RWPE1 (cell line): Measurements from ENCODE around the gene SPATA20.

Experiments
- CTCF ChIA-PET: fragments of 350-600 bp; sonication (Branson Sonifier 250); formaldehyde crosslinking; extraction: SDS; loops from one replicate; lab custom pipeline; 2021; lab: Yijun Ruan, JAX
- POLR2A ChIA-PET: fragments of 400-600 bp; formaldehyde crosslinking; extraction: SDS; loops from one replicate; lab custom pipeline; 2020; ENCODE audit warnings: antibody characterized with exemption; ENCODE audit not compliant: low non-redundant PET; lab: Yijun Ruan, JAX
- DNase-seq: peaks from one replicate; pipeline ENCODE4 v3.0.0; 2012; ENCODE audit warnings: low spot score
- H3K27ac ChIP-seq: fragments of 450-650 bp; 2 replicates; pipeline ENCODE4 v1.5.1; 2017
- TF ChIP-seq, protein P1 (sequence below): fragments of 450-650 bp; conservative IDR thresholded peaks from 2 replicates; pipeline ENCODE4 v1.5.1; 2017; ENCODE audit warnings: low read depth, mild to moderate bottlenecking

Gene SPATA20

DNA sequence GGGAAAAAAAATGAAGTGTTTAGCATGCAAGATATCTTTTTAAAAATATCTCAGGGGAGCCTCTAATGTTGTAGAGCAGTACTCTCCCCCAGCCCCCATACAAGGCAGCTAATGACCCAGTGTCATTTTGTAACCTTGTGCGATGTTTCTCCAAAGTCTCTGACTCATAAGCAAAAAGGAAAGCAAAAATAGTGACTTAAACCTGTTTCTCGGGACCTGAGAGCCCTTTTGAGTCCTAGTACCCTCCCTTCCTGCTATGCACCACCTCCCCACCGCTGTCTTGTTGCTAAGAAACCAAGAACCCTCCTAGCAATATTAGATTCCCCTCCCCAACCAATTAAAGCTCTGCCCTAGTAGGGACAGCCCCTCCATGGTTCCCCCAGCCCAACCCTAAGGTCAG lies 35.9 kb upstream of the SPATA20 start:
- no peak overlapping the region for H3K27ac ChIP-seq
- DNase-seq: no peak
- ChIA-PET CTCF (interaction anchor here (1.4 kb wide), 1 partner anchor 32 kb away, joined by 4 read pairs; no protein-coding TSS in a partner anchor), POLR2A (no interaction called here)
- TF ChIP-seq, protein P1, sequence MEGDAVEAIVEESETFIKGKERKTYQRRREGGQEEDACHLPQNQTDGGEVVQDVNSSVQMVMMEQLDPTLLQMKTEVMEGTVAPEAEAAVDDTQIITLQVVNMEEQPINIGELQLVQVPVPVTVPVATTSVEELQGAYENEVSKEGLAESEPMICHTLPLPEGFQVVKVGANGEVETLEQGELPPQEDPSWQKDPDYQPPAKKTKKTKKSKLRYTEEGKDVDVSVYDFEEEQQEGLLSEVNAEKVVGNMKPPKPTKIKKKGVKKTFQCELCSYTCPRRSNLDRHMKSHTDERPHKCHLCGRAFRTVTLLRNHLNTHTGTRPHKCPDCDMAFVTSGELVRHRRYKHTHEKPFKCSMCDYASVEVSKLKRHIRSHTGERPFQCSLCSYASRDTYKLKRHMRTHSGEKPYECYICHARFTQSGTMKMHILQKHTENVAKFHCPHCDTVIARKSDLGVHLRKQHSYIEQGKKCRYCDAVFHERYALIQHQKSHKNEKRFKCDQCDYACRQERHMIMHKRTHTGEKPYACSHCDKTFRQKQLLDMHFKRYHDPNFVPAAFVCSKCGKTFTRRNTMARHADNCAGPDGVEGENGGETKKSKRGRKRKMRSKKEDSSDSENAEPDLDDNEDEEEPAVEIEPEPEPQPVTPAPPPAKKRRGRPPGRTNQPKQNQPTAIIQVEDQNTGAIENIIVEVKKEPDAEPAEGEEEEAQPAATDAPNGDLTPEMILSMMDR: no peak

DNA sequence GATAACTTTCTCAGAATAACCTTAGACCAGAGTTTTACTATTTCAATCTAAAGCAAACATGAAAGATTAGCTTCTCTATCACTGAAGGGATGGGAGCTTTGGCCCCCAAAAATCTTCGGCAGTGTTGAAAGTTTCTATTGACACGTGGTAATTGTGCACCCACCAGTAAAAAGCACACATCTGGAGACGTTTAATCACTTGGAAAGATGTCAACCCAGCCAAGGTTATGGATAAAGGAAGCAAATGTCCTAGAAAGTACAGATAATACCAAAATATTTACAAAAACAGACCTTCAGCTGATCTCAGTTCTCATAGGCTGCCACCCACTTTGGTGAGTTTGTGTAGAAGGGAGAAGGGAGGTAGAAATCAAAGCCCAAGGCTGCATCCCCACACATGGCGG lies 33.5 kb upstream of the SPATA20 start:
- no peak for DNase-seq
- ChIA-PET POLR2A (no interaction called here), CTCF (interaction anchor here (0.6 to 0.7 kb wide), 2 partner anchors 19 to 204 kb away, joined by 3 to 8 read pairs; partner anchors contain the start of gene EPN3)
- H3K27ac ChIP-seq: no peak overlapping the region
- TF ChIP-seq, protein P1: no peak

DNA sequence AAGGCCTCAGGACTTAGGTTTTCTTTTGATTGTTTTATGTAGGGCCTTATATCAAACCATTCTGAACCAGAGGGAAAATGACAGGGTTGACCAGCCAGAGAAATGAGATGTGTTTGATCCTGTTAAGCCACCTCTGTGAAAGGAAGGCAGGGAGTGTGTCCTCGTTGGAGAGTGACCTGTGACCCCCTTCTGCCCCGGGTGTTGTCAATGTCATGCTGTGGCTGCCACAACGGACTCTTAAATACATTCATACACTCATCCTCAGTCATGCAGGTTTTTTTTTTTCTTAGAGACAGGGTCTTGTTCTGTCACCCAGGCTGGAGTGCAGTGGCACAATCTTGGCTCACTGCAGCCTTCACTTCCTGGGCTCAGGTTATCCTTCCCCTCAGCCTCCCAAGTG lies 32.6 kb upstream of the SPATA20 start:
- CTCF ChIA-PET: no interaction called here
- H3K27ac ChIP-seq: no peak overlapping the region
- no peak for DNase-seq
- TF ChIP-seq, protein P1: no peak
- POLR2A ChIA-PET: interaction anchor here (0.6 kb wide), 1 partner anchor 28 kb away, joined by 4 read pairs; no protein-coding TSS in a partner anchor

DNA sequence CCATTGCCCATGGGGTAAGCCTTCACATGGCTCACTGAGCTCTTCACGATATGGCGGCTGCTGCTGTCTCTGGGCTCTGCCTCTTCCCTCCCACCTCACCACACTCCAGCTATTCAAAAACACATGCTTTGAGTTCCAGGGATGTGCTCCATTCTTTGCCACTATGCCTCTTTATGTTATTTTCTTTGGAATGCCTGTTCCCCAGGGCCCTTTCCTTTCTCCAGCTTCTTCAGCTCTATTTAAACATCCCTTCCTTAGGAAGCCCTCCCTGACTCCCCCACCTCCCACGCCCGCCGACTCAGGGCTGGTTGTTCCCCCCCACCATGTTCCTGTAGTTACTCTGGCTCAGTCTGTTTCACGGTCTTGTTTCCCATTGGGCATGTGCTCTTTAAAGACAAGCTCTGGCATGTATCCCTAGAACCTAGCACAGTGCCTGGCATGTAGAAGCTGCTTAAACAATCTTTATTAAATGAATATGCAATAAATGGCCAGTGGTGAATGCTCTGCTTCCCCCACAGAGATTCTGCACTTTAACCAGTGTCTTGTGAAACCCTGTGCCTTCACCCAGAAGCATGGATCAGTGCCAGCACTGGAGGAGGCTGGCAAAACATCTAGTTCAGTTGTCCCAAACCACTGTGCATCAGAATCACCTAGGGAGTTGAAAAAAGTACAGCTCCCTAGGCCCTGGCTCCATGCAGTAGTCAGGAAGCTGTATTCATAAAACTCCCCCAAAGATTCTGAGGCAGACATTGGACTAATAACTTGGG lies 31.9 kb upstream of the SPATA20 start:
- POLR2A ChIA-PET: interaction anchor here (0.6 kb wide), 1 partner anchor 29 kb away, joined by 4 read pairs; no protein-coding TSS in a partner anchor
- DNase-seq: no peak
- CTCF ChIA-PET: interaction anchor here (0.9 kb wide), 1 partner anchor 12 kb away, joined by 6 read pairs; no protein-coding TSS in a partner anchor
- TF ChIP-seq, protein P1: no peak
- peak overlapping the region; percentile 28 for H3K27ac ChIP-seq

DNA sequence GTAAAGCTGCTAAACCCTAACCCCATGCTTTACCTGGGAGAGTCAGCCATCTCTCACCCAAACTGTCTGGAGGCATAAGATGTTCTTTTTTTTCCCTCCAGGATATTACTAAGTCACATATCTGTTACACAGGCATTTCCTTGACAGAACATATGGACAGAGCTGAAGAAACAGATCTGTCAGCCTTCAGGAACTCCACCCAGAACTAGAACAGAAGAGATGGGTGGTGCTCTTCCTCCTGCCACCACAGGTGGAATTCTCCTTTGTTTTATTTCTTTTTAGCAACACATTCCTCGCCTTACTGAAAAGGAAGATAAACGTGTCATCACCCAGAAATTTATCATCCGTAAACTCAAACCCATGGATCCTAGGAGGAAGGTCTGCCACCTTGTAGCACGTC lies 30.0 kb upstream of the SPATA20 start:
- POLR2A ChIA-PET: no interaction called here
- CTCF ChIA-PET: interaction anchor here (0.9 kb wide), 1 partner anchor 114 kb away, joined by 5 read pairs; no protein-coding TSS in a partner anchor
- TF ChIP-seq, protein P1: no peak
- peak; percentile 30 for DNase-seq
- H3K27ac ChIP-seq: no peak overlapping the region; the same call in 1 of the 2 replicates

DNA sequence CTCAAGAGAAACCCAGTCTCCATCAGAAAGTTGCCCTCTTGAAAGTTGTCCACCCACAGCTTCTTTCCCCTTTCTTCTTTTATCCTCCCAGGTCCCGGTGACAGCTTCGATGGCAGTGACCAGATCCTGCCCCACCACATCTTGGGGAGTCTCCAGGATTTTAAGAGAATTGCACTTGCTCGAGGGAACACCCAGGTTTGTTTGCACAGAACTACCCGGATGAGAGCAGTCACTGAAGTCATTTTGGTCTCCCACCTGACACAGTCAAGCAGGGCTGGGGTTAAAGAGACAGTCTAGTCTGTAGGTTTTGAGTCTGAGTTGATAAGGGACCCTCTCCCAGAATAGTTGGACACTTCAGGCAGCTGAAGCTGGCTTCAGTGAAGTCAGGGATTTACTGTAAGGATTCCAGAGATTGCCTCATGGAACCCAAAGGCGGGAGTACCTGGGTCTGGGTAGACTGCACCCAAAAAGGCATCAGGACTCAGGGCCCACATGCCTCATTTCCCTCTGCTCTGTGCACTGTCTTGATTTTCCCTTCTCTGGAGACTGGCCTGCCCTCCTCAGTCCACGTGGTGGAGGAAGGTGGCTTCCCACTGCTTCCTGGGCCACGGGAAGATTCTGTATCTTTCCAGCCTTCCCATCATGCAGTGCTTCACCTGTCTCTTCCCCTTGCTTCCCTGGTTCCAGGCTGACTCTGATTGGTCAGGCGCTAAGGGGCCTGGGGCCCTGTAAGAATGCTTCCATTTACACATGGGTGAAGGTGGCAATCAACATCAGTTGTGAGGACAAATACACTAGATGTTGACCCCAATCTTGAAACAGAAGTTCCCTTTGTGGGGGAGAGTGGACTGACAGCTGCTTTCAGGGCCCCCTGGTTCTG lies 29.2 kb upstream of the SPATA20 start:
- CTCF ChIA-PET: interaction anchor here (1.2 kb wide), 2 partner anchors 17 to 38 kb away, joined by 3 to 7 read pairs; no protein-coding TSS in a partner anchor
- TF ChIP-seq, protein P1: no peak
- POLR2A ChIA-PET: no interaction called here
- DNase-seq: no peak
- no peak overlapping the region; the same call in 1 of the 2 replicates for H3K27ac ChIP-seq
